Gastrocnemius medialis (tissue), 4 donors: ENCODE measurements around the gene XXYLT1.

Experiments used
- POLR2A ChIP-seq, 2 donors: fragments of 450-650 bp; IDR thresholded peaks; one replicate each; pipeline ENCODE4 v1.6.1; 2017; ENCODE audit warnings: antibody characterized with exemption in 2 of 2, mild to moderate bottlenecking in 2 of 2, moderate library complexity in 2 of 2
- TF ChIP-seq, protein P1 (sequence below), 5 experiments: fragments of 450-650 bp in 3 of 5; fragments of 200-600 bp in 2 of 5; sonication (generic) in 2 of 5; IDR thresholded peaks in 4 of 5; conservative IDR thresholded peaks in 1 of 5; 1 replicate in 4 of 5; 2 replicates in 1 of 5; pipeline ENCODE4 v1.5.1; 2016 to 2019; ENCODE audit warnings: antibody characterized with exemption in 5 of 5, mild to moderate bottlenecking in 3 of 5, moderate library complexity in 3 of 5

DNA sequence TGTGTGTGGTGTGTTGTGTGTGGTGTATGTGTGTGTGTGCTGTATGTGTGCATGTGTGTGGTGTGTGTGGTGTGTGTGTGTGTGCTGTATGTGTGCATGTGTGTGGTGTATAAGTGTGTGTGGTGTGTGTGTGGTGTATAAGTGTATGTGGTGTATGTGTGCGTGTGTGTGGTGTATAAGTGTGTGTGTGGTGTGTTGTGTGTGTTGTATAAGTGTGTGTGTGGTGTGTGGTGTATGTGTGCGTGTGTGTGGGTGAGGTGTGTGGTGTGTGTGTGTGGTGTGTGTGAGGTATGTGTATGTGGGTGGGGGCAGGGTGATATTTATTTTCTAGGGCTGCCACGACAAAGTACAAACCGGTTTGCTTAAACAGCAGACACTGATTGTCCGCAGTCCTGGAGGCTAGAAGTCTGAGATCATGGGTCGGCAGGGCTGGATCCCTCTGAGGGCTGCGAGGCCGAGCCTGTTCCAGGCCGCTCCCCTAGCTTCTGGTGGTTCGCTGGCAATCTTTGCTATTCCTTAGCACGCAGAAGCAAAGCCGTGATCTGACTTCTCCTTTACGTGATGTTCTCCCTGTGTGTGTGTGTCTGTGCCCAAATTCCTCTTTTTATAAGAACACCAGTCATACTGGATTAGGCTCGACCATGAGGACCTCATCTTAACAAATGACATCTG lies 160.2 kb downstream of the XXYLT1 start:
- TF ChIP-seq, protein P1, sequence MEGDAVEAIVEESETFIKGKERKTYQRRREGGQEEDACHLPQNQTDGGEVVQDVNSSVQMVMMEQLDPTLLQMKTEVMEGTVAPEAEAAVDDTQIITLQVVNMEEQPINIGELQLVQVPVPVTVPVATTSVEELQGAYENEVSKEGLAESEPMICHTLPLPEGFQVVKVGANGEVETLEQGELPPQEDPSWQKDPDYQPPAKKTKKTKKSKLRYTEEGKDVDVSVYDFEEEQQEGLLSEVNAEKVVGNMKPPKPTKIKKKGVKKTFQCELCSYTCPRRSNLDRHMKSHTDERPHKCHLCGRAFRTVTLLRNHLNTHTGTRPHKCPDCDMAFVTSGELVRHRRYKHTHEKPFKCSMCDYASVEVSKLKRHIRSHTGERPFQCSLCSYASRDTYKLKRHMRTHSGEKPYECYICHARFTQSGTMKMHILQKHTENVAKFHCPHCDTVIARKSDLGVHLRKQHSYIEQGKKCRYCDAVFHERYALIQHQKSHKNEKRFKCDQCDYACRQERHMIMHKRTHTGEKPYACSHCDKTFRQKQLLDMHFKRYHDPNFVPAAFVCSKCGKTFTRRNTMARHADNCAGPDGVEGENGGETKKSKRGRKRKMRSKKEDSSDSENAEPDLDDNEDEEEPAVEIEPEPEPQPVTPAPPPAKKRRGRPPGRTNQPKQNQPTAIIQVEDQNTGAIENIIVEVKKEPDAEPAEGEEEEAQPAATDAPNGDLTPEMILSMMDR (IDR thresholded peaks at IDR 0.05 in 4 of 5, conservative IDR thresholded peaks at IDR 0.05 in 1 of 5): no peak
- TF ChIP-seq POLR2A (IDR thresholded peaks at IDR 0.05): no peak
